ENCODE data around the gene HOXB9.

- TF ChIP-seq EP300 (IDR thresholded peaks at IDR 0.05) (no peak), CTCF (IDR thresholded peaks at IDR 0.05) (no peak), POLR2A (IDR thresholded peaks at IDR 0.05) (no peak), POLR2AphosphoS5 (IDR thresholded peaks at IDR 0.05) (no peak)
These were observed 43.4 kb downstream of the HOXB9 start for GRCh38 chr17:48582750-48583069.
